HEK293T (cell line): ENCODE results near the gene BNIP1.

ENCODE experiments used
- BHLHE40 ChIP-seq: fragments of 450-650 bp; IDR thresholded peaks from 2 replicates; pipeline ENCODE4 v1.6.1; 2016; ENCODE audit warnings: mild to moderate bottlenecking, moderate library complexity, borderline replicate concordance
- ELF4 ChIP-seq: fragments of 450-650 bp; IDR thresholded peaks from 2 replicates; pipeline ENCODE4 v1.6.1; 2017; ENCODE audit warnings: antibody characterized with exemption
- FOXK2 ChIP-seq: fragments of 450-650 bp; IDR thresholded peaks from 2 replicates; pipeline ENCODE4 v1.6.1; 2016; ENCODE audit warnings: mild to moderate bottlenecking
- FOXM1 ChIP-seq: fragments of 450-650 bp; IDR thresholded peaks from 2 replicates; pipeline ENCODE4 v1.6.1; 2017; ENCODE audit warnings: mild to moderate bottlenecking, borderline replicate concordance
- SUZ12 ChIP-seq: fragments of 450-650 bp; IDR thresholded peaks from 2 replicates; pipeline ENCODE4 v1.6.1; 2016; ENCODE audit warnings: mild to moderate bottlenecking
- ZNF384 ChIP-seq: fragments of 450-650 bp; IDR thresholded peaks from 2 replicates; pipeline ENCODE4 v1.6.1; 2016

DNA sequence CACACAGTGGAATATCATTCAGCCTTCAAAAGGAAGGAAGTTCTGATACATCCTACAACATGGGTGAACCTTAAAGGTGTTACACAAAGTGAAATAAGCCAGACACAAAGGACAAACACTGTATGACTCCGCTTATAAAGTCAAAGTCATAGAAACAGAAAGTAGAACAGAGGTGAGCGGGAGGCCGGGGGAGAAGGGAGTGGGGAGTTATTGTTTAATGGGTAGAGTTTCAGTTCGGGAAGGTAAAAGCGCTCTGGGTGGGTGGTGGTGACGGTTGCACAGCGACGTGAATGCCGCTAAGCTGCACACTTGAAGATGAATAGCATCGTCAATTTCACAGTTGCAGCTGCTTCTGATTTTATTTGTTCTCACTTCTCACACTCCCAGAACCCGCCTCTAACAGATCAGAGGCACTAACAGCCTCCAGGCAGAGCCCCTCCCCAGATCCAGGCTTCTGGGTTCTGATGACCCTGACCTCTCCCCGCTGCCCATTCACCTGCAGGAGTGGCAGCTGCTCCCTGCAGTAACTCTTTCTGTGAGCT is 34.1 kb downstream of the BNIP1 start:
- TF ChIP-seq FOXK2 (no peak), SUZ12 (no peak), ZNF384 (no peak), FOXM1 (no peak), BHLHE40 (no peak), ELF4 (no peak)
